ENCODE data around the gene IQCH. TPM values are rescaled to one million over a fixed set of nuclear protein-coding genes. Genes with fewer than 3 reads are reported as not detected.

Gene IQCH
- total and polyA plus RNA-seq, 2 of the 4 experiments (the other 2 are of a cell fraction), result 0.60 to 2.5 TPM

DNA sequence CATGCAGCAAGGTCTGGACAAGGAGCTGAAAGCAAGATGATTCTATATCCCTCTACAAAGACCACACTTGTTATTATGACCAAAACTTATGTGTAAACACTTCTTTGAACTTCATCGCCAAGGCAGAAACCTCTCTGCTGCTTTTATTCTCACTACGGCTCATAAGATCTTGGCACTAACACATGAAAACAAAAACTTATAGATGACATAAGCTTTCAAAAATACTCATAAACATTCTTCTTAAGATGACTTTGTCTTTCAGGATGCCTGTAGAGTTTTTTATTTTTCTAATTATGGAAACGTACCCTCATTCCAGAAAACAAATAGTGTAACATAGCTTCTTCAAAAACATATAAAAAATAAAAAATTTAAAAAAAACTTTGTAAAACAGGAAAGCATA is 253.8 kb downstream of the IQCH start:
- Histone ChIP-seq H3K18ac (ENCODE audit: low read depth, low read length) (no peak overlapping the region), H4K91ac (ENCODE audit: insufficient read depth, low read depth, low read length) (no peak overlapping the region), H3K4me2 (ENCODE audit: low read depth, low read length) (no peak overlapping the region), H3K27ac (ENCODE audit: insufficient read depth, low read length) (no peak overlapping the region), H3K79me1 (ENCODE audit: low read depth in 1 of 2, low read length in 2 of 2) (no peaks in the 10 kb centered on the region), H4K8ac (ENCODE audit: low read depth in 2 of 2, low read length in 2 of 2) (no peak overlapping the region), H2AFZ (replicated peaks; ENCODE audit: low read length, poor library complexity) (no peak overlapping the region), H2BK5ac (ENCODE audit: low read depth, low read length, poor library complexity, severe bottlenecking) (no peak overlapping the region), H4K20me1 (ENCODE audit: insufficient read depth, low read length) (no peaks in the 10 kb centered on the region), H3K56ac (ENCODE audit: extremely low read depth, insufficient read depth, low read length) (no peak overlapping the region; the same call in 1 of the 2 replicates), H3K36me3 (ENCODE audit: control insufficient read depth, insufficient read depth, low read length) (no peaks in the 10 kb centered on the region), H2BK120ac (ENCODE audit: low read depth, low read length) (no peak overlapping the region), H3K27me3 (ENCODE audit: control insufficient read depth, insufficient read depth, low read length) (no peaks in the 10 kb centered on the region), H3K4ac (ENCODE audit: low read depth, low read length) (no peak overlapping the region), H3K9me3 (ENCODE audit: control insufficient read depth, insufficient read depth, low read length) (no peaks in the 10 kb centered on the region), H3K4me3 (ENCODE audit: insufficient read depth, low read depth, low read length) (no peak overlapping the region), H3K14ac (replicated peaks; ENCODE audit: low read depth, low read length) (no peak overlapping the region), H3K4me1 (ENCODE audit: control insufficient read depth, insufficient read depth, low read length) (peaks cover 7% of the 10 kb centered on the region), H4K5ac (ENCODE audit: low read depth, low read length) (no peak overlapping the region), H3K23ac (ENCODE audit: low read depth, low read length) (no peak overlapping the region), H3K9me1 (ENCODE audit: insufficient read depth, low read length) (peaks cover 2% of the 10 kb centered on the region; the same call in 1 of the 2 replicates), H3K9ac (ENCODE audit: low read depth, low read length) (no peak overlapping the region), H2AK9ac (replicated peaks; ENCODE audit: low read depth, low read length, poor library complexity) (no peak overlapping the region), H2AK5ac (ENCODE audit: low read depth, low read length) (no peak overlapping the region), H2BK20ac (ENCODE audit: low read depth, low read length) (peak overlapping the region; percentile 5; the same call in 1 of the 2 replicates), H2BK15ac (ENCODE audit: low read depth, low read length) (no peak overlapping the region)
- 21% methylated on average over 2 of the region's 3 CpGs; no CpG with 5 or more reads in 1 of the 2 experiments for WGBS, 2 experiments (ENCODE audit: extremely low coverage in 2 of 2, insufficient read length in 1 of 2)
- no peak for TF ChIP-seq RFX5 (IDR thresholded peaks at IDR 0.05; ENCODE audit: low read depth, low read length)
- TF ChIP-seq CHD1 (IDR thresholded peaks at IDR 0.05; ENCODE audit: low read depth, low read length), result no peak
- TF ChIP-seq, protein P1, sequence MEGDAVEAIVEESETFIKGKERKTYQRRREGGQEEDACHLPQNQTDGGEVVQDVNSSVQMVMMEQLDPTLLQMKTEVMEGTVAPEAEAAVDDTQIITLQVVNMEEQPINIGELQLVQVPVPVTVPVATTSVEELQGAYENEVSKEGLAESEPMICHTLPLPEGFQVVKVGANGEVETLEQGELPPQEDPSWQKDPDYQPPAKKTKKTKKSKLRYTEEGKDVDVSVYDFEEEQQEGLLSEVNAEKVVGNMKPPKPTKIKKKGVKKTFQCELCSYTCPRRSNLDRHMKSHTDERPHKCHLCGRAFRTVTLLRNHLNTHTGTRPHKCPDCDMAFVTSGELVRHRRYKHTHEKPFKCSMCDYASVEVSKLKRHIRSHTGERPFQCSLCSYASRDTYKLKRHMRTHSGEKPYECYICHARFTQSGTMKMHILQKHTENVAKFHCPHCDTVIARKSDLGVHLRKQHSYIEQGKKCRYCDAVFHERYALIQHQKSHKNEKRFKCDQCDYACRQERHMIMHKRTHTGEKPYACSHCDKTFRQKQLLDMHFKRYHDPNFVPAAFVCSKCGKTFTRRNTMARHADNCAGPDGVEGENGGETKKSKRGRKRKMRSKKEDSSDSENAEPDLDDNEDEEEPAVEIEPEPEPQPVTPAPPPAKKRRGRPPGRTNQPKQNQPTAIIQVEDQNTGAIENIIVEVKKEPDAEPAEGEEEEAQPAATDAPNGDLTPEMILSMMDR (conservative IDR thresholded peaks at IDR 0.05; ENCODE audit: low read depth, low read length), result no peak
- TF ChIP-seq FOS (IDR thresholded peaks at IDR 0.05; ENCODE audit: low read depth, low read length), result no peak
- no peak for TF ChIP-seq MXI1 (IDR thresholded peaks at IDR 0.05; ENCODE audit: borderline replicate concordance, low read depth, low read length)
- no peak for TF ChIP-seq SMC3 (IDR thresholded peaks at IDR 0.05; ENCODE audit: low read depth, low read length)
- no peak for TF ChIP-seq MAZ (IDR thresholded peaks at IDR 0.05; ENCODE audit: borderline replicate concordance, low read depth, low read length)
- TF ChIP-seq MAFK (IDR thresholded peaks at IDR 0.05; ENCODE audit: low read depth, low read length), result no peak
- TF ChIP-seq, protein P2, sequence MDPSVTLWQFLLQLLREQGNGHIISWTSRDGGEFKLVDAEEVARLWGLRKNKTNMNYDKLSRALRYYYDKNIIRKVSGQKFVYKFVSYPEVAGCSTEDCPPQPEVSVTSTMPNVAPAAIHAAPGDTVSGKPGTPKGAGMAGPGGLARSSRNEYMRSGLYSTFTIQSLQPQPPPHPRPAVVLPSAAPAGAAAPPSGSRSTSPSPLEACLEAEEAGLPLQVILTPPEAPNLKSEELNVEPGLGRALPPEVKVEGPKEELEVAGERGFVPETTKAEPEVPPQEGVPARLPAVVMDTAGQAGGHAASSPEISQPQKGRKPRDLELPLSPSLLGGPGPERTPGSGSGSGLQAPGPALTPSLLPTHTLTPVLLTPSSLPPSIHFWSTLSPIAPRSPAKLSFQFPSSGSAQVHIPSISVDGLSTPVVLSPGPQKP (IDR thresholded peaks at IDR 0.05; ENCODE audit: borderline replicate concordance, low read depth, low read length), result no peak
- TF ChIP-seq, protein P3, sequence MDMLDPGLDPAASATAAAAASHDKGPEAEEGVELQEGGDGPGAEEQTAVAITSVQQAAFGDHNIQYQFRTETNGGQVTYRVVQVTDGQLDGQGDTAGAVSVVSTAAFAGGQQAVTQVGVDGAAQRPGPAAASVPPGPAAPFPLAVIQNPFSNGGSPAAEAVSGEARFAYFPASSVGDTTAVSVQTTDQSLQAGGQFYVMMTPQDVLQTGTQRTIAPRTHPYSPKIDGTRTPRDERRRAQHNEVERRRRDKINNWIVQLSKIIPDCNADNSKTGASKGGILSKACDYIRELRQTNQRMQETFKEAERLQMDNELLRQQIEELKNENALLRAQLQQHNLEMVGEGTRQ (IDR thresholded peaks at IDR 0.05; ENCODE audit: low read depth, low read length), result no peak
- TF ChIP-seq RAD21 (IDR thresholded peaks at IDR 0.05; ENCODE audit: low read length), result no peak
- TF ChIP-seq BHLHE40 (IDR thresholded peaks at IDR 0.05; ENCODE audit: low read depth, low read length), result no peak
- TF ChIP-seq POLR2A (IDR thresholded peaks at IDR 0.05; ENCODE audit: low read depth, low read length), result no peak
- TF ChIP-seq NFE2L2 (IDR thresholded peaks at IDR 0.05; ENCODE audit: low read depth, low read length), result no peak
- TF ChIP-seq CEBPB (IDR thresholded peaks at IDR 0.05; ENCODE audit: low read depth, low read length), result no peak
- ChIA-PET POLR2A (ENCODE audit: unreplicated experiment) (interaction anchor here (0.6 kb wide), 1 partner anchor 332 kb away, joined by 7 read pairs; no protein-coding TSS in a partner anchor), CTCF (no interaction called here)
- in situ Hi-C loops (cut with MboI; ENCODE audit: low sequenced_read_pairs), result no loop called here
- intact Hi-C loops (cut with micrococcal nuclease), result no loop called here
- ATAC-seq (ENCODE audit: low read depth) (peak; percentile 44), DNase-seq (peak; percentile 61)
- dilution Hi-C loops (cut with HindIII; ENCODE audit: low sequenced_read_pairs, unreplicated experiment), result no loop called here
- BruUV-seq (replicated peaks), result no TSS peak
